Osteocyte (in vitro differentiated cells): ENCODE measurements around the gene BHMT2. TPM values are rescaled to one million over a fixed set of nuclear protein-coding genes. Genes with fewer than 3 reads are reported as not detected.

Source experiments
- DNase-seq: peaks from one replicate; pipeline ENCODE4 v3.0.0; 2021; ENCODE audit warnings: mixed read lengths; ENCODE audit not compliant: unreplicated experiment; ENCODE audit errors: extremely low spot score
- H3K27ac Mint-ChIP-seq: one replicate; pipeline ENCODE4 v1.8.0; 2021; ENCODE audit warnings: mild to moderate bottlenecking, mixed read lengths; ENCODE audit not compliant: unreplicated experiment
- H3K27me3 Mint-ChIP-seq: one replicate; pipeline ENCODE4 v1.8.0; 2021; ENCODE audit warnings: mixed read lengths; ENCODE audit not compliant: unreplicated experiment
- H3K36me3 Mint-ChIP-seq: one replicate; pipeline ENCODE4 v1.8.0; 2021; ENCODE audit warnings: mixed read lengths; ENCODE audit not compliant: unreplicated experiment
- H3K4me1 Mint-ChIP-seq: one replicate; pipeline ENCODE4 v1.8.0; 2021; ENCODE audit warnings: mixed read lengths; ENCODE audit not compliant: unreplicated experiment
- H3K4me3 Mint-ChIP-seq: one replicate; pipeline ENCODE4 v1.8.0; 2021; ENCODE audit warnings: mild to moderate bottlenecking, moderate library complexity, mixed read lengths; ENCODE audit not compliant: unreplicated experiment
- H3K9me3 Mint-ChIP-seq: one replicate; pipeline ENCODE4 v1.8.0; 2021; ENCODE audit warnings: mixed read lengths; ENCODE audit not compliant: unreplicated experiment
- total RNA-seq: library from RNA; stranded (reverse); gene quantifications from 2 replicates; pipeline ENCODE4 v1.2.1, GENCODE V29; 2021
- TF ChIP-seq, protein P1 (sequence below): fragments of 200-600 bp; sonication (generic); IDR thresholded peaks from 2 replicates; pipeline ENCODE4 v1.5.0; 2021; ENCODE audit warnings: antibody characterized with exemption, mild to moderate bottlenecking, moderate library complexity

The BHMT2 gene
- total RNA-seq, 1 donor from 2014 or later: not detected

- H3K4me1 Mint-ChIP-seq: no peaks in the 10 kb centered on the region
- H3K36me3 Mint-ChIP-seq: no peaks in the 10 kb centered on the region
- no peak overlapping the region for H3K4me3 Mint-ChIP-seq
- H3K27ac Mint-ChIP-seq: no peak overlapping the region
- H3K27me3 Mint-ChIP-seq: peaks cover 4% of the 10 kb centered on the region
- H3K9me3 Mint-ChIP-seq: no peaks in the 10 kb centered on the region
- TF ChIP-seq, protein P1, sequence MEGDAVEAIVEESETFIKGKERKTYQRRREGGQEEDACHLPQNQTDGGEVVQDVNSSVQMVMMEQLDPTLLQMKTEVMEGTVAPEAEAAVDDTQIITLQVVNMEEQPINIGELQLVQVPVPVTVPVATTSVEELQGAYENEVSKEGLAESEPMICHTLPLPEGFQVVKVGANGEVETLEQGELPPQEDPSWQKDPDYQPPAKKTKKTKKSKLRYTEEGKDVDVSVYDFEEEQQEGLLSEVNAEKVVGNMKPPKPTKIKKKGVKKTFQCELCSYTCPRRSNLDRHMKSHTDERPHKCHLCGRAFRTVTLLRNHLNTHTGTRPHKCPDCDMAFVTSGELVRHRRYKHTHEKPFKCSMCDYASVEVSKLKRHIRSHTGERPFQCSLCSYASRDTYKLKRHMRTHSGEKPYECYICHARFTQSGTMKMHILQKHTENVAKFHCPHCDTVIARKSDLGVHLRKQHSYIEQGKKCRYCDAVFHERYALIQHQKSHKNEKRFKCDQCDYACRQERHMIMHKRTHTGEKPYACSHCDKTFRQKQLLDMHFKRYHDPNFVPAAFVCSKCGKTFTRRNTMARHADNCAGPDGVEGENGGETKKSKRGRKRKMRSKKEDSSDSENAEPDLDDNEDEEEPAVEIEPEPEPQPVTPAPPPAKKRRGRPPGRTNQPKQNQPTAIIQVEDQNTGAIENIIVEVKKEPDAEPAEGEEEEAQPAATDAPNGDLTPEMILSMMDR: no peak
- DNase-seq: no peak
Observed at GRCh38 chr5:79032782-79033181, 36.8 kb upstream of the BHMT2 start.

DNA sequence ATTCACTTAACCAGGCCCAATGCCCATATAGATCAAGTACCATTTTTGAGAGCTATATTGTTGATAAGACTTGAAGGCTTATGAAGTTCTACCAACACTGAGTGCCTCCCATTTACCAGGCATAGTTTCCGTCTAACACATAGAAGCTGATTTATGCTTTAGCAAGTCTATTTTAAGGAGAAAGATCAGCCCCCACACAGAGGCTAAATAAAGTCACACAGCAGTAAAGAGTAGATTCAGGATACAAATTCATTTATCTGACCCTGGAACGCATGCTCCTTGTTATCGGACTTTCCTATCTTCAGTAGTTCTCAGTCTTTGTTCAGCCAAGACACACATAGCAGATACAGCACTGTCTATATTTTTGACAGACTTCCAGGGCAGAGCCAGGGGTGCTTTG is 34.3 kb upstream of the BHMT2 start:
- Mint-ChIP-seq H3K4me1 (no peaks in the 10 kb centered on the region), H3K4me3 (no peak overlapping the region), H3K27ac (no peak overlapping the region), H3K9me3 (no peaks in the 10 kb centered on the region), H3K27me3 (peaks cover 3% of the 10 kb centered on the region), H3K36me3 (no peaks in the 10 kb centered on the region)
- no peak for DNase-seq
- TF ChIP-seq, protein P1: no peak

GRCh38 chr5:79036769-79037168 is 32.8 kb upstream of the BHMT2 start:
- Mint-ChIP-seq H3K27me3 (peaks cover 9% of the 10 kb centered on the region), H3K27ac (no peak overlapping the region)

GRCh38 chr5:79042188-79042587 is 27.4 kb upstream of the BHMT2 start:
- Mint-ChIP-seq H3K4me3 (no peak overlapping the region), H3K4me1 (no peaks in the 10 kb centered on the region), H3K27me3 (peaks cover 26% of the 10 kb centered on the region), H3K36me3 (no peaks in the 10 kb centered on the region), H3K27ac (no peak overlapping the region), H3K9me3 (no peaks in the 10 kb centered on the region)
- no peak for DNase-seq
- TF ChIP-seq, protein P1: no peak

More at GRCh38 chr5:79036769-79037168, 32.8 kb upstream of the BHMT2 start:
- TF ChIP-seq, protein P1: no peak
- Mint-ChIP-seq H3K4me3 (no peak overlapping the region), H3K9me3 (no peaks in the 10 kb centered on the region), H3K4me1 (no peaks in the 10 kb centered on the region), H3K36me3 (no peaks in the 10 kb centered on the region)
- DNase-seq: no peak

- no peaks in the 10 kb centered on the region for H3K9me3 Mint-ChIP-seq
- H3K36me3 Mint-ChIP-seq: no peaks in the 10 kb centered on the region
- H3K4me3 Mint-ChIP-seq: no peak overlapping the region
- no peak overlapping the region for H3K27ac Mint-ChIP-seq
- no peak for DNase-seq
- H3K27me3 Mint-ChIP-seq: peaks cover 39% of the 10 kb centered on the region
- TF ChIP-seq, protein P1: no peak
- H3K4me1 Mint-ChIP-seq: no peaks in the 10 kb centered on the region
Observed at GRCh38 chr5:79047199-79047598, 22.4 kb upstream of the BHMT2 start.
